Esophagus muscularis mucosa (tissue), 3 donors: Measurements from ENCODE around the gene MEIS1.

Source experiments
- POLR2A ChIP-seq: fragments of 450-650 bp; IDR thresholded peaks from one replicate; pipeline ENCODE4 v1.6.1; 2017; ENCODE audit warnings: antibody characterized with exemption, moderate library complexity, mild to moderate bottlenecking, low read depth
- POLR2AphosphoS5 ChIP-seq, 2 donors: sonication (generic); formaldehyde crosslinking; IDR thresholded peaks; one replicate each; pipeline ENCODE4 v1.6.1; 2017; ENCODE audit warnings: antibody characterized with exemption in 2 of 2
- TF ChIP-seq, protein P1 (sequence below), 3 experiments: fragments of 200-600 bp in 2 of 3; fragments of 450-650 bp in 1 of 3; sonication (generic) in 2 of 3; IDR thresholded peaks; one replicate each; pipeline ENCODE4 v1.5.1; 2017 to 2019; ENCODE audit warnings: antibody characterized with exemption in 3 of 3, mild to moderate bottlenecking in 2 of 3, moderate library complexity in 1 of 3

DNA sequence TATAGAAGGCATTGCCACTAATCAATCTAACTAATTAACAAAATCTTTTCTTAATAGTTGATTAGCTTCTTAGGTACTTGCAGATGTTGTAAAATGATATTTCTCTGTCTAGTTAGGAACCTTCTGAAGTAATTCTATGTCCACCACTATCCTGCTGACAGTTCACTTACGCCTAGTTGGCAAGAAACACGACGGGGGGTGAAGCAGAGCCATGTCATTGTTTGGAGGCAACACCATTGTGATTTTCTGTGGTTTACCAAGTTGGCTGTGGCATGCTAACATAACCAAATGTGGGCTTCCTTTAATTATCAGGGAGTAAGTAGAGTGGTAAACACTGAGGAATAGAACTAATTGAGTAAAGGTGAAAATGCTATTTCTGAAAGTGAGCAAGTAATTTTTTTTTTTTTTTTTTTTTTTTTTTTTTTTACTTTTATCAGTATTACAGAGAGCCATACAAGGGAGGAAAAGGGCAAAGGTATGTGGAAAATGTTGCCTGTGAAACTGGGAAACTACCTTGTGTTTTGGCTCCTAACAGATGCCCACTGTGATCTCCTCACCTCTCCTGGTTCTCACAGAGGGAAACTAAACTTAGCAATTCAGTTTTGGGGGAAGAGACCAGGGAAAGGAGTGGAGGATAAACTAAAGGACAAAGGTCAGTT is 126.8 kb downstream of the MEIS1 start:
- TF ChIP-seq, protein P1, sequence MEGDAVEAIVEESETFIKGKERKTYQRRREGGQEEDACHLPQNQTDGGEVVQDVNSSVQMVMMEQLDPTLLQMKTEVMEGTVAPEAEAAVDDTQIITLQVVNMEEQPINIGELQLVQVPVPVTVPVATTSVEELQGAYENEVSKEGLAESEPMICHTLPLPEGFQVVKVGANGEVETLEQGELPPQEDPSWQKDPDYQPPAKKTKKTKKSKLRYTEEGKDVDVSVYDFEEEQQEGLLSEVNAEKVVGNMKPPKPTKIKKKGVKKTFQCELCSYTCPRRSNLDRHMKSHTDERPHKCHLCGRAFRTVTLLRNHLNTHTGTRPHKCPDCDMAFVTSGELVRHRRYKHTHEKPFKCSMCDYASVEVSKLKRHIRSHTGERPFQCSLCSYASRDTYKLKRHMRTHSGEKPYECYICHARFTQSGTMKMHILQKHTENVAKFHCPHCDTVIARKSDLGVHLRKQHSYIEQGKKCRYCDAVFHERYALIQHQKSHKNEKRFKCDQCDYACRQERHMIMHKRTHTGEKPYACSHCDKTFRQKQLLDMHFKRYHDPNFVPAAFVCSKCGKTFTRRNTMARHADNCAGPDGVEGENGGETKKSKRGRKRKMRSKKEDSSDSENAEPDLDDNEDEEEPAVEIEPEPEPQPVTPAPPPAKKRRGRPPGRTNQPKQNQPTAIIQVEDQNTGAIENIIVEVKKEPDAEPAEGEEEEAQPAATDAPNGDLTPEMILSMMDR (IDR thresholded peaks at IDR 0.05): no peak
- TF ChIP-seq POLR2A (no peak), POLR2AphosphoS5 (IDR thresholded peaks at IDR 0.05) (peak in 1 of 2 donors; percentile 50)
